Body of pancreas (tissue), 4 donors: Measurements from ENCODE around the gene SAPCD2. TPM values are rescaled to one million over a fixed set of nuclear protein-coding genes. Genes with fewer than 3 reads are reported as not detected.
A peak's percentile ranks its signal among the peaks of the same experiment; 100 is the strongest.

ENCODE experiments used
- ATAC-seq: fragments of 150-250 bp; one replicate; pipeline ENCODE4 v1.9.1; 2016
- DNase-seq, 4 donors: peaks; one replicate each; pipeline ENCODE4 v3.0.0-alpha.2; 2019
- H3K27ac ChIP-seq, 4 donors: fragments of 200-600 bp; sonication (generic); 1 replicate in 3 of 4; 2 replicates in 1 of 4; pipeline versions ENCODE4 v1.5.1 to v1.6.1; 2016 to 2019; ENCODE audit warnings: mild to moderate bottlenecking in 1 of 4, mixed read lengths in 1 of 4, moderate library complexity in 1 of 4
- H3K27me3 ChIP-seq, 2 donors: fragments of 200-600 bp; sonication (generic); one replicate each; pipeline ENCODE4 v1.6.0; 2016; ENCODE audit warnings: mild to moderate bottlenecking in 1 of 2
- H3K36me3 ChIP-seq, 2 donors: fragments of 200-600 bp; sonication (generic); replicated peaks in 1 of 2; 2 replicates each; pipeline ENCODE4 v1.5.1; 2016; ENCODE audit warnings: low read depth in 2 of 2; ENCODE audit not compliant: insufficient read depth in 1 of 2
- H3K4me1 ChIP-seq: fragments of 200-600 bp; sonication (generic); one replicate; pipeline ENCODE4 v1.6.0; 2016
- H3K4me3 ChIP-seq, 2 donors: fragments of 200-600 bp; sonication (generic); 1 replicate in 1 of 2; 2 replicates in 1 of 2; pipeline ENCODE4 v1.5.1; 2016 to 2019
- H3K9me3 ChIP-seq, 3 donors: fragments of 200-600 bp; sonication (generic); 1 replicate in 2 of 3; 2 replicates in 1 of 3; pipeline ENCODE4 v1.5.1; 2016
- CTCF ChIP-seq, 7 experiments: fragments of 450-650 bp in 4 of 7; fragments of 200-600 bp in 3 of 7; sonication (generic) in 3 of 7; IDR thresholded peaks; one replicate each; pipeline ENCODE4 v1.5.1; 2016 to 2019; ENCODE audit warnings: antibody characterized with exemption in 7 of 7
- POLR2A ChIP-seq, 3 donors: fragments of 450-650 bp; IDR thresholded peaks; one replicate each; pipeline ENCODE4 v1.6.1; 2016; ENCODE audit warnings: antibody characterized with exemption in 3 of 3, mild to moderate bottlenecking in 2 of 3
- WGBS, 2 donors: methylation state at CpG; one replicate each; pipeline ENCODE4 v1.1.5; 2017; 5-methylcytosine and 5-hydroxymethylcytosine counted together
- intact Hi-C: fragments of 100-400 bp; cut with DNase I; formaldehyde crosslinking; loops from one replicate; pipeline ENCODE4 v1.15.1; 2023
- total RNA-seq, 2 donors: library from RNA; depleted of rRNA; stranded (reverse); fragments of >200 nt; gene quantifications; one replicate each; pipeline ENCODE4 v1.1.0, GENCODE V29; 2016

Gene SAPCD2
- total RNA-seq, 2 donors from 2014 or later = 0.66 to 0.78 TPM

- peaks cover 17% of the 10 kb centered on the region for H3K4me1 ChIP-seq
- TF ChIP-seq POLR2A (IDR thresholded peaks at IDR 0.05) (no peak), CTCF (IDR thresholded peaks at IDR 0.05) (no peak)
- H3K27ac ChIP-seq = no peak overlapping the region
- DNase-seq = no peak
- no peak for ATAC-seq
- intact Hi-C loops = loop anchor here (5.0 kb wide), 1 partner anchor 117 kb away; the partner anchor contains the start of gene SLC34A3
- 49 to 54% methylated on average over 5 to 21 of the region's 21 CpGs for WGBS, 2 donors
- H3K36me3 ChIP-seq = no peaks in the 10 kb centered on the region
- no peaks in the 10 kb centered on the region for H3K27me3 ChIP-seq
- H3K4me3 ChIP-seq = no peak overlapping the region
- no peaks in the 10 kb centered on the region for H3K9me3 ChIP-seq
These were observed 45.2 kb upstream of the SAPCD2 start for GRCh38 chr9:137115394-137116026.

- 0 to 2% methylated on average over 10 to 53 of the region's 70 CpGs for WGBS, 2 donors
- peak; percentile 86 for ATAC-seq
These were observed 44.4 kb upstream of the SAPCD2 start, which contains the start of gene DPP7 for GRCh38 chr9:137114613-137115393. Gene DPP7 (minus strand): TSS chr9:137114733. CDS start chr9:137114713, 20 bp downstream.

GRCh38 chr9:137114220-137114612, 43.9 kb upstream of the SAPCD2 start:
- Histone ChIP-seq H3K27me3 (no peaks in the 10 kb centered on the region), H3K4me1 (peaks cover 17% of the 10 kb centered on the region), H3K4me3 (peak overlapping the region; percentile 51 to 55), H3K36me3 (no peaks in the 10 kb centered on the region), H3K9me3 (no peaks in the 10 kb centered on the region), H3K27ac (peak overlapping the region in 2 of 4 donors; percentile 1 to 34)
- DNase-seq (no peak), ATAC-seq (peak; percentile 31)
- TF ChIP-seq CTCF (IDR thresholded peaks at IDR 0.05) = no peak
- no peak for TF ChIP-seq POLR2A (IDR thresholded peaks at IDR 0.05)
- intact Hi-C loops = no loop called here
- WGBS, 2 donors = 0 to 1% methylated on average over 8 to 22 of the region's 45 CpGs

More at GRCh38 chr9:137114613-137115393, 44.4 kb upstream of the SAPCD2 start, which contains the start of gene DPP7:
- Histone ChIP-seq H3K9me3 (no peaks in the 10 kb centered on the region), H3K27ac (peak within 1 kb of the TSS in 2 of 4 donors; percentile 1 to 34), H3K27me3 (no peaks in the 10 kb centered on the region), H3K4me1 (peaks cover 17% of the 10 kb centered on the region), H3K36me3 (no peaks in the 10 kb centered on the region), H3K4me3 (peak within 1 kb of the TSS; percentile 51 to 55)
- intact Hi-C loops = loop anchor here (5.0 kb wide), 1 partner anchor 117 kb away; the partner anchor contains the start of gene SLC34A3
- peak; percentile 68 to 81 (median 74) for DNase-seq
- TF ChIP-seq POLR2A (IDR thresholded peaks at IDR 0.05) (peak in 2 of 3 donors; percentile 22 to 40), CTCF (IDR thresholded peaks at IDR 0.05) (no peak)

- H3K4me1 ChIP-seq = peaks cover 17% of the 10 kb centered on the region
- no peak overlapping the region for H3K27ac ChIP-seq
- DNase-seq (no peak), ATAC-seq (no peak)
- H3K27me3 ChIP-seq = no peaks in the 10 kb centered on the region
- intact Hi-C loops = no loop called here
- TF ChIP-seq CTCF (IDR thresholded peaks at IDR 0.05) (no peak), POLR2A (IDR thresholded peaks at IDR 0.05) (no peak)
- H3K36me3 ChIP-seq = no peaks in the 10 kb centered on the region
- no peak overlapping the region for H3K4me3 ChIP-seq
- H3K9me3 ChIP-seq = no peaks in the 10 kb centered on the region
- 42 to 88% methylated on average over 15 to 36 of the region's 66 CpGs for WGBS, 2 donors
These were observed 43.2 kb upstream of the SAPCD2 start for GRCh38 chr9:137113385-137114159.
